ENCODE results near the gene TRPT1.

GRCh38 chr11:64229744-64230170 is 3.8 kb upstream of the TRPT1 start:
- no peak for TF ChIP-seq EZH2 (IDR thresholded peaks at IDR 0.05; ENCODE audit: insufficient read depth, poor library complexity, severe bottlenecking)
- no peak for TF ChIP-seq EZH2phosphoT487 (IDR thresholded peaks at IDR 0.05; ENCODE audit: insufficient read depth, low read depth)

Data from GM23248 (cell line).